OCI-LY3 (cell line): ENCODE measurements around the gene NPRL2.

Experiments used
- CTCF ChIP-seq: fragments of 200-600, 300-600 bp; sonication (generic); IDR thresholded peaks from 2 replicates; pipeline ENCODE4 v1.5.1; 2014; ENCODE audit warnings: antibody characterized with exemption, low read length, low read depth
- EZH2phosphoT487 ChIP-seq: fragments of 200-600 bp; shearing (Covaris generic); IDR thresholded peaks from 2 replicates; pipeline ENCODE4 v1.6.1; 2018; ENCODE audit warnings: antibody characterized with exemption, mixed run types, low read depth

- TF ChIP-seq CTCF (no peak), EZH2phosphoT487 (no peak)
These were observed 14.1 kb upstream of the NPRL2 start for GRCh38 chr3:50364573-50365079.
